ENCODE results near the gene SIPA1. TPM values are rescaled to one million over a fixed set of nuclear protein-coding genes. Genes with fewer than 3 reads are reported as not detected.

SIPA1 gene
- 11.4 and 19.8 TPM in 2 replicates for polyA plus RNA-seq (2011; rRNA removed)
- 18.2 and 22.6 TPM in 2 replicates for polyA minus RNA-seq (2011; rRNA and poly(A)+ RNA removed)

- POLR2A ChIA-PET = interaction anchor here (0.5 to 2.6 kb wide), 13 partner anchors 9 to 1319 kb away, joined by 3 to 9 read pairs (median 4); partner anchors contain the start of genes PCNX3 and RELA
- H3K9me3 ChIP-seq (ENCODE audit: control insufficient read depth, insufficient read depth, low read length) = no peaks in the 10 kb centered on the region; the same call in 1 of the 2 replicates
- H3K27ac ChIP-seq (ENCODE audit: low read depth, low read length) = peak within 1 kb of the TSS; percentile 73
- peak within 1 kb of the TSS; percentile 71 for H3K4me3 ChIP-seq (ENCODE audit: low read depth, low read length)
- peak; percentile 82 for DNase-seq (ENCODE audit: low read depth, low spot score)
- no peaks in the 10 kb centered on the region for H3K27me3 ChIP-seq (ENCODE audit: control insufficient read depth, insufficient read depth, low read length)
- CTCF ChIA-PET = interaction anchor here (0.6 to 1.2 kb wide), 5 partner anchors 10 to 146 kb away, joined by 3 to 5 read pairs (median 3); partner anchors contain the start of gene RELA
- TF ChIP-seq CTCF (IDR thresholded peaks at IDR 0.05; ENCODE audit: low read depth, low read length) = peak; percentile 62
Measured at GRCh38 chr11:65637794-65638419, at the start of gene SIPA1. TSS of gene SIPA1 (plus strand) at chr11:65638101. CDS start at chr11:65640922, 2,821 bp downstream.

GRCh38 chr11:65588199-65589054 is 49.5 kb upstream of the SIPA1 start:
- POLR2A ChIA-PET = interaction anchor here (1.3 kb wide), 1 partner anchor 48 kb away, joined by 4 read pairs; no protein-coding TSS in a partner anchor
- peak; percentile 47 for TF ChIP-seq CTCF (IDR thresholded peaks at IDR 0.05; ENCODE audit: low read depth, low read length)
- Histone ChIP-seq H3K4me3 (ENCODE audit: low read depth, low read length) (no peak overlapping the region), H3K9me3 (ENCODE audit: control insufficient read depth, insufficient read depth, low read length) (no peaks in the 10 kb centered on the region), H3K27ac (ENCODE audit: low read depth, low read length) (no peak overlapping the region), H3K27me3 (ENCODE audit: control insufficient read depth, insufficient read depth, low read length) (no peaks in the 10 kb centered on the region)
- CTCF ChIA-PET = interaction anchor here (0.5 to 0.6 kb wide), 2 partner anchors 16 to 229 kb away, joined by 5 read pairs; partner anchors contain the start of gene FAM89B
- no peak for DNase-seq (ENCODE audit: low read depth, low spot score)

- Histone ChIP-seq H3K27me3 (ENCODE audit: control insufficient read depth, insufficient read depth, low read length) (no peaks in the 10 kb centered on the region), H3K27ac (ENCODE audit: low read depth, low read length) (no peak overlapping the region), H3K9me3 (ENCODE audit: control insufficient read depth, insufficient read depth, low read length) (no peaks in the 10 kb centered on the region), H3K4me3 (ENCODE audit: low read depth, low read length) (no peak overlapping the region)
- no peak for DNase-seq (ENCODE audit: low read depth, low spot score)
- no peak for TF ChIP-seq CTCF (IDR thresholded peaks at IDR 0.05; ENCODE audit: low read depth, low read length)
- ChIA-PET POLR2A (interaction anchor here (0.7 to 1.1 kb wide), 2 partner anchors 64 to 177 kb away, joined by 3 to 4 read pairs; no protein-coding TSS in a partner anchor), CTCF (interaction anchor here (1.0 to 1.5 kb wide), 3 partner anchors 12 to 49 kb away, joined by 3 to 5 read pairs (median 5); no protein-coding TSS in a partner anchor)
Measured at GRCh38 chr11:65589444-65590239, 48.3 kb upstream of the SIPA1 start.

GRCh38 chr11:65590240-65590738 is 47.6 kb upstream of the SIPA1 start:
- CTCF ChIA-PET = interaction anchor here (1.0 to 1.5 kb wide), 3 partner anchors 12 to 50 kb away, joined by 3 to 5 read pairs (median 5); no protein-coding TSS in a partner anchor
- POLR2A ChIA-PET = interaction anchor here (0.7 to 1.1 kb wide), 2 partner anchors 63 to 177 kb away, joined by 3 to 4 read pairs; no protein-coding TSS in a partner anchor
- Histone ChIP-seq H3K27ac (ENCODE audit: low read depth, low read length) (no peak overlapping the region), H3K27me3 (ENCODE audit: control insufficient read depth, insufficient read depth, low read length) (no peaks in the 10 kb centered on the region), H3K4me3 (ENCODE audit: low read depth, low read length) (no peak overlapping the region), H3K9me3 (ENCODE audit: control insufficient read depth, insufficient read depth, low read length) (no peaks in the 10 kb centered on the region)
- no peak for TF ChIP-seq CTCF (IDR thresholded peaks at IDR 0.05; ENCODE audit: low read depth, low read length)
- peak; percentile 57 for DNase-seq (ENCODE audit: low read depth, low spot score)
